ENCODE data around the gene AP5B1.

The AP5B1 gene

DNA sequence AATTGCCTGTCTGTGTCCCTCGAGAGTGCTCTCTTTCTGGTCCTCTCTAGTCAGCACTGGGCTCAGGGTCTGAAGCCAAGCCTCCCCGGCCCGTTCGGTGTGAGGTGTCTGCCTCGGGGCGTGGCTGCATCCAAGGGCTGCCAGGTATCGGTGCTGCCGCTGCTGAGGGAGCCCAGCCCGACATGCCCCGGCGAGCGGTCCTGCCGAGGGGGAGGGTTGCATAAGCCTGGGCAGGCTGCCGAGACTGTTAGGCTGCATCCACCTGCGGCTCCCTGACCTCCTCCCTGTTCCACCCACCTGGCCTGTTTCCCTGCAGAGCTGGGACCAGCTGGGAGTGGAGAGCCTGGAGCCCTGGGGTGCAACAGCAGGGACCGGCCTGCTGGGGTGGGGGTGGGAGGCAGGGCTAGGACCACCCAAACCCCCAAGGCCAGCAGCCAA, 12.4 kb upstream of the AP5B1 start:
- TF ChIP-seq, protein P1, sequence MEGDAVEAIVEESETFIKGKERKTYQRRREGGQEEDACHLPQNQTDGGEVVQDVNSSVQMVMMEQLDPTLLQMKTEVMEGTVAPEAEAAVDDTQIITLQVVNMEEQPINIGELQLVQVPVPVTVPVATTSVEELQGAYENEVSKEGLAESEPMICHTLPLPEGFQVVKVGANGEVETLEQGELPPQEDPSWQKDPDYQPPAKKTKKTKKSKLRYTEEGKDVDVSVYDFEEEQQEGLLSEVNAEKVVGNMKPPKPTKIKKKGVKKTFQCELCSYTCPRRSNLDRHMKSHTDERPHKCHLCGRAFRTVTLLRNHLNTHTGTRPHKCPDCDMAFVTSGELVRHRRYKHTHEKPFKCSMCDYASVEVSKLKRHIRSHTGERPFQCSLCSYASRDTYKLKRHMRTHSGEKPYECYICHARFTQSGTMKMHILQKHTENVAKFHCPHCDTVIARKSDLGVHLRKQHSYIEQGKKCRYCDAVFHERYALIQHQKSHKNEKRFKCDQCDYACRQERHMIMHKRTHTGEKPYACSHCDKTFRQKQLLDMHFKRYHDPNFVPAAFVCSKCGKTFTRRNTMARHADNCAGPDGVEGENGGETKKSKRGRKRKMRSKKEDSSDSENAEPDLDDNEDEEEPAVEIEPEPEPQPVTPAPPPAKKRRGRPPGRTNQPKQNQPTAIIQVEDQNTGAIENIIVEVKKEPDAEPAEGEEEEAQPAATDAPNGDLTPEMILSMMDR (IDR thresholded peaks at IDR 0.05; ENCODE audit: insufficient read depth, low read depth, low read length, missing control alignments): no peak
- DNase-seq (ENCODE audit: low read depth): peak; percentile 97
- no peak overlapping the region for H3K4me3 ChIP-seq (ENCODE audit: low read length)

DNA sequence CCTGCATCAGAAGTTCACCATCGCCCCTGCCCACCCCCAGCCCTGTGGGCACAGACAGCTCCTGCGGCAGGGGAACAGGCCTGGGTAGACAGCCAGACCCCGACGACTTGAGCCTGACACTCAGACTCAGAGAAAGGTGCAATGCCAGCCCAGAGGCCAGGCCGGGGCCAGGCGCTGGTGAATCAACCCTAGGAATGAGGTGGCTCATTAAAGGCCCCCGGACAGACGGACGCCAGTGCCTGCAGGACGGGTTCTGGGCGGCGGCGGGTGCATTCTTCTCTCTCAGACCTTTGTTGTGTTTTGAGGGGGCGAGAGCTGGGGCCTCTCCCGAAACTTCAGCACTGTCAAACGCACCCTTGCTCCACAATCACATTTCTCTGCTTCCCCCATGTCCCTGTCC, 11.7 kb upstream of the AP5B1 start:
- no peak overlapping the region for H3K4me3 ChIP-seq (ENCODE audit: low read length)
- DNase-seq (ENCODE audit: low read depth): no peak
- TF ChIP-seq, protein P1 (IDR thresholded peaks at IDR 0.05; ENCODE audit: insufficient read depth, low read depth, low read length, missing control alignments): no peak

DNA sequence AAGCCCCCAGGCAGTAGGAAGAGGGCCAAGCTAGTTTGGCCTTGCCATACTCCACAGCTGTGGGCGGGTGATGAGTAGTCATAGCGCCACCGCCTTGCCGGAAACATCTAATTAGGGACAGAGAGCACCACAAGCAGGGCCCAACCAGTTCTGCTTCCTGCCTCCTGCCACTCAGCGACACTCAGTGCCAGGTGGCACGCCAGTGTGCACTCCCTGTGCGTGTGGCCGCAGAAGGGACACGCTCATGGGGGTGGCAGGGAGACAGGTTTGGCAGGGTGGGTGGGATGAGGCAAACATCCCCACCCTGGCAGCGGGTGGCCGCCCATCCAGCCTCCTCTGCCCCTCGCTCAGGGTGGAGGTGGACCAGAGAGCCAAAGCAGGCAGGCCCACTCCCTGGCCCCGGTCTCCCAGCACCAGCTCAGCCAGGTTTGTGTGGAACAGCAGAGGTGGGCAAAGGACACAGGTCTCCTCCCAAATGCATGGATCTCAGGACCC, 11.0 kb upstream of the AP5B1 start:
- H3K4me3 ChIP-seq (ENCODE audit: low read length): no peak overlapping the region
- TF ChIP-seq, protein P1 (IDR thresholded peaks at IDR 0.05; ENCODE audit: insufficient read depth, low read depth, low read length, missing control alignments): no peak
- DNase-seq (ENCODE audit: low read depth): peak; percentile 57

DNA sequence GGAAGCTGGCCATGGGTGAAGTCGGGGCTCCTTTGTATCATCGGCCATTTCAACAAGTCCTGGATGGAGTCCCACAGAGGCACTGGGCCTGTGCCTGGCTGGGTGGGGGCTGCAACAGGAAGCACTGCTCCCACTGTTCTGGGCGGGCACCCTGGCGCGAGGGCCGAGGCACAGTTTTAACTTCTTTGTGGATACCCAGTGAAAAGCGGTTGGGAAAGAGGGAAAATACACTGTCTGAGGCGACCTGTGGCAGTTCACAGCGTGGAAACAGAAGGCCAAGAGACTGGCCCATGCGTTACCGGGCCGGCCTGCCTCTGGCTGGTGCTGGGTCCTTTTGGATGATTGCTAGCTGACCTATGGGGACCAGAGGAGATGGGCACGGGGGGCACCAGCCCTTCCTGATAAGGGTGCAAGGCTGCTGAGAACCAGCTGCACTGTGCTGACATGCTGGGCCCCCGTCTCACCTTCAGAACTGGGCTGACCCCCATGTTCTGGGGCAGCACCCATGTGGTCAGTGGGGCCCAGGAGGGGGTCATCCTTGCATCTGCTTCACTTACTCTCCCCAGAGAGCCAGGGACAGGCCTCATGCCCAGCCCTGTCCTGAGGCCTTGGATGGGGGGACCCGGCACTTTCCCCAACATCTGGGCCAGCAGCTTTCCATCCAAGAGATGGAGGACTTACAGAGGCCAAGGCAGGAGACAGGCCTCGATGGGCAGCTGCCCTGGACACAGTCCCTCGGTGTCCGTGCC, 10.3 kb upstream of the AP5B1 start:
- TF ChIP-seq, protein P1 (IDR thresholded peaks at IDR 0.05; ENCODE audit: insufficient read depth, low read depth, low read length, missing control alignments): no peak
- DNase-seq (ENCODE audit: low read depth): no peak
- H3K4me3 ChIP-seq (ENCODE audit: low read length): no peak overlapping the region

DNA sequence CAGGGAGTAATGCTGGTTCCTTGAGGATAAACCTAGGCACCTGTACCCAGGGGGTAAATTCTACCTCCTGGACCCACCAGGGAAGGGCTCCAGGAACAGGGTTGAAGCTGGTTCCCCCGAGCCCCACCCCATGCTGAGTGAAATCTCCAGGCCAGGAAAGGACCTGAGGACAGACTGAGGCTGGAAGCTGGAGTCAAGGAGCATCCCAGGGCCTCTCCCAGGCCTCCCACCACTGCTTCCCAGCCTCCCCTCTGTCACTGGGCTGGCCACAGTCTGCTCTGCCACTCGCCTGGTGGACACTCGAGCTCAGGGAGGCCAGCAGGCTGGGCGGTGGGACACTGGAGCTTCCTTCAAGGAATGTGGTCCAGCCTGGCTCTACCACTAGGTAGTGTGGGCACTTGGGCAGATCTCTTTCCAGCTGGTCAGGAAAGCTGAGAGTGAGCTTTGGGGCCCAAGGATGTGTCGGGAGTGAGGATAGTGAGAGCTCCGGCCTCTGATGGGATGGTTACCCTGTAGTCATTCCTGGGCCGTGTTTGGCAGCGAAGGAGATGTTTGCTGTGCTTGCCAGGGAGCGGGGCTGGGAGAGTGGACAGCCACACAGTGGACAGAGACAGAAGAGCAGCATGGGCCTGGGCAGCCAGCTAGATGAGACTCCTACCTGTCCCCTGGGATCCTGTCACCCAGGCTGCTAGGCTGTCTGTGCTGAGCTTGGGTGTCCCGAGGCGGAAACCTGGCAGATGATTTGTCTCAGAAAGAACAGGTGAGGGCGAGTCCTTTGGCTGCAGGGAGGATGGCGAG, 9.5 kb upstream of the AP5B1 start:
- H3K4me3 ChIP-seq (ENCODE audit: low read length): no peak overlapping the region
- TF ChIP-seq, protein P1 (IDR thresholded peaks at IDR 0.05; ENCODE audit: insufficient read depth, low read depth, low read length, missing control alignments): no peak

DNA sequence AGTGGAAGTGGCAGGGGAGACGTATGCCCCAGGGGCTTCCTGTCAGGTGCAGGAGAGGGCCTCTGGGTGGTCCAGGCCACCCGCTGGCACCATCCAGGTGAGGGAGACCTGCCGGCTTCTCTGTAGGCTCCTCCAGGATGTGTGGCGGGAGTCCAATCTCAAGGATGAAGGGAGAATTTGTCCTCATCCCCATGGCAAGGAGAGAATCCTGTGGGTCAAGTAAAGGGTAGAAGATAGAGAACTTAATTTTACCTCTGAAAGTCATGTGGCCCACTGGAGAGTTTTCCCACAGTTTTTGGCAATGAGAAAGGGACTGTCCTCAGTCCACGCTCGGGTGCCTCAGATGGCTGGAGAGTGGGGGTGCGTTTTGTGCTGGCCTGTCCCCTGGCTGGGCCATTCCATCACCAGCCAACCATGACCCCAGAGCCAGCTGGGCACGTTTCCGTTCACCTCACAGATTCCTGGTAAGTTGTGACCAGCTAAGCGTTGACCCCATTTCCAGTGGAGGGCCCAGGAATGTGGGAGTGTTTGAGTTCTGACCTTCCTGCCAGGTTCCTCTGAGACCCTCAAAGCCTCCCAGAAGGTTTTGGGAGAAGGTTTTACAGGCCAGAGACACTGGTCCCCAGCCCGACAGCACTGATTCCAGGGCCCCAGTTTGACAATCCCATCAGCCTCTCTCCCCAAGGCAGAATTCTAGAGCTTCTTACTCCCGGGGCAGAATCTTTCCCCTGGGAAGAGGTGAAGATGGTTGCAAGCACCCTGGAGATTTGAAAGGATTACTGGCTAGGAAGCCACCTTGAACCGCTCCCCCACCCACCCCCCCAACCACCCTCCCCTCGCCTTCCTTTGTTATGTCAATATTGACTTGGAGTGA, 8.7 kb upstream of the AP5B1 start:
- TF ChIP-seq, protein P1 (IDR thresholded peaks at IDR 0.05; ENCODE audit: insufficient read depth, low read depth, low read length, missing control alignments): no peak
- no peak for DNase-seq (ENCODE audit: low read depth)
- H3K4me3 ChIP-seq (ENCODE audit: low read length): no peak overlapping the region

More for the DNA sequence above, 9.5 kb upstream of the AP5B1 start:
- DNase-seq (ENCODE audit: low read depth): no peak

Measured in epithelial cell of esophagus (primary cell).